GM23338 (cell line): ENCODE data around the gene TOP2A.

Experiments
- CREB1 ChIP-seq: fragments of 250-450 bp; sonication (Bioruptor Pico); IDR thresholded peaks from 2 replicates; pipeline ENCODE4 v1.5.0; 2020; ENCODE audit warnings: low read depth, mild to moderate bottlenecking, moderate library complexity
- CTCF ChIP-seq, 2 experiments: fragments of 200-600 bp in 1 of 2; sonication (generic) in 1 of 2; conservative IDR thresholded peaks; 2 replicates each; pipeline versions ENCODE4 v1.5.1 to v1.6.1; 2016 to 2017; ENCODE audit warnings: antibody characterized with exemption in 2 of 2, low read depth in 2 of 2, mild to moderate bottlenecking in 2 of 2, moderate library complexity in 1 of 2
- EZH2 ChIP-seq: fragments of 200-600 bp; sonication (generic); IDR thresholded peaks from one replicate; pipeline ENCODE4 v1.8.0; 2017; ENCODE audit warnings: antibody characterized with exemption, mild to moderate bottlenecking, low read depth; ENCODE audit not compliant: unreplicated experiment
- EZH2phosphoT487 ChIP-seq: fragments of 200-600 bp; sonication (generic); IDR thresholded peaks from one replicate; pipeline ENCODE4 v1.8.1; 2018; ENCODE audit warnings: antibody characterized with exemption; ENCODE audit not compliant: unreplicated experiment
- JUNB ChIP-seq: IDR thresholded peaks from one replicate; pipeline ENCODE4 v1.6.1; 2016; ENCODE audit warnings: antibody characterized with exemption; ENCODE audit not compliant: unreplicated experiment
- NANOG ChIP-seq: IDR thresholded peaks from 2 replicates; pipeline ENCODE4 v1.6.1; 2016; ENCODE audit warnings: antibody characterized with exemption, borderline replicate concordance
- POLR2AphosphoS5 ChIP-seq: IDR thresholded peaks from 2 replicates; pipeline ENCODE4 v1.6.1; 2016; ENCODE audit warnings: antibody characterized with exemption, low read depth
- REST ChIP-seq: IDR thresholded peaks from one replicate; pipeline ENCODE4 v1.6.1; 2018; ENCODE audit warnings: antibody characterized with exemption; ENCODE audit not compliant: unreplicated experiment
- ZNF114 ChIP-seq: fragments of 250-450 bp; sonication (Bioruptor Pico); IDR thresholded peaks from 2 replicates; pipeline ENCODE4 v1.5.0; 2020; ENCODE audit warnings: mild to moderate bottlenecking, moderate library complexity
- TF ChIP-seq, protein P1 (sequence below): fragments of 250-450 bp; sonication (Bioruptor Pico); IDR thresholded peaks from 2 replicates; pipeline ENCODE4 v1.5.0; 2020; ENCODE audit warnings: mild to moderate bottlenecking, moderate library complexity
- TF ChIP-seq, protein P2 (sequence below): IDR thresholded peaks from 2 replicates; pipeline ENCODE4 v1.6.1; 2016; ENCODE audit warnings: antibody characterized with exemption

DNA sequence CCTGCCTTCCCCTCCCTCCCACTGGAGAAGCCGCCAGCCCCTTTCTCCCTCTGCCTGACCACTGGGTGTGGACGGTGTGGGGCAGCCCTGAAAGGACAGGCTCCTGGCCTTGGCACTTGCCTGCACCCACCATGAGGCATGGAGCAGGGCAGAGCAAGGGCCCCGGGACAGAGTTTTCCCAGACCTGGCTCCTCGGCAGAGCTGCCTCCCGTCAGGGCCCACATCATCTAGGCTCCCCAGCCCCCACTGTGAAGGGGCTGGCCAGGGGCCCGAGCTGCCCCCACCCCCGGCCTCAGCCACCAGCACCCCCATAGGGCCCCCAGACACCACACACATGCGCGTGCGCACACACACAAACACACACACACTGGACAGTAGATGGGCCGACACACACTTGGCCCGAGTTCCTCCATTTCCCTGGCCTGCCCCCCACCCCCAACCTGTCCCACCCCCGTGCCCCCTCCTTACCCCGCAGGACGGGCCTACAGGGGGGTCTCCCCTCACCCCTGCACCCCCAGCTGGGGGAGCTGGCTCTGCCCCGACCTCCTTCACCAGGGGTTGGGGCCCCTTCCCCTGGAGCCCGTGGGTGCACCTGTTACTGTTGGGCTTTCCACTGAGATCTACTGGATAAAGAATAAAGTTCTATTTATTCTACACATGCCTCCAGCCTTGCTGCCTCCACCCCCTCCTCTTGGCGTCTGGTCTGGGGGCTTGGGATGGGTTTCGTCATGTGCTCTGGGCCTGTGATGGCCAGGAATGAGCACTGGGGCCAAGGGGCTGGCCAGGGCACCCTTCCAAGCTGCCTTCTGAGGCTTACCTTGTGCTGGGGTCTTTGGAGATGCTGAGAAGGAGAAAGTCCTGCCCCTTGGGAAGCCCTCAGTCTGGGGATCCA is 60.5 kb downstream of the TOP2A start:
- TF ChIP-seq CTCF (conservative IDR thresholded peaks at IDR 0.05; ENCODE audit: low read depth in 2 of 2) (no peak), EZH2 (no peak), POLR2AphosphoS5 (no peak), EZH2phosphoT487 (no peak), REST (no peak), CREB1 (CRISPR knock-in tag) (no peak), NANOG (no peak), JUNB (no peak), ZNF114 (CRISPR knock-in tag) (no peak)
- TF ChIP-seq, protein P1, sequence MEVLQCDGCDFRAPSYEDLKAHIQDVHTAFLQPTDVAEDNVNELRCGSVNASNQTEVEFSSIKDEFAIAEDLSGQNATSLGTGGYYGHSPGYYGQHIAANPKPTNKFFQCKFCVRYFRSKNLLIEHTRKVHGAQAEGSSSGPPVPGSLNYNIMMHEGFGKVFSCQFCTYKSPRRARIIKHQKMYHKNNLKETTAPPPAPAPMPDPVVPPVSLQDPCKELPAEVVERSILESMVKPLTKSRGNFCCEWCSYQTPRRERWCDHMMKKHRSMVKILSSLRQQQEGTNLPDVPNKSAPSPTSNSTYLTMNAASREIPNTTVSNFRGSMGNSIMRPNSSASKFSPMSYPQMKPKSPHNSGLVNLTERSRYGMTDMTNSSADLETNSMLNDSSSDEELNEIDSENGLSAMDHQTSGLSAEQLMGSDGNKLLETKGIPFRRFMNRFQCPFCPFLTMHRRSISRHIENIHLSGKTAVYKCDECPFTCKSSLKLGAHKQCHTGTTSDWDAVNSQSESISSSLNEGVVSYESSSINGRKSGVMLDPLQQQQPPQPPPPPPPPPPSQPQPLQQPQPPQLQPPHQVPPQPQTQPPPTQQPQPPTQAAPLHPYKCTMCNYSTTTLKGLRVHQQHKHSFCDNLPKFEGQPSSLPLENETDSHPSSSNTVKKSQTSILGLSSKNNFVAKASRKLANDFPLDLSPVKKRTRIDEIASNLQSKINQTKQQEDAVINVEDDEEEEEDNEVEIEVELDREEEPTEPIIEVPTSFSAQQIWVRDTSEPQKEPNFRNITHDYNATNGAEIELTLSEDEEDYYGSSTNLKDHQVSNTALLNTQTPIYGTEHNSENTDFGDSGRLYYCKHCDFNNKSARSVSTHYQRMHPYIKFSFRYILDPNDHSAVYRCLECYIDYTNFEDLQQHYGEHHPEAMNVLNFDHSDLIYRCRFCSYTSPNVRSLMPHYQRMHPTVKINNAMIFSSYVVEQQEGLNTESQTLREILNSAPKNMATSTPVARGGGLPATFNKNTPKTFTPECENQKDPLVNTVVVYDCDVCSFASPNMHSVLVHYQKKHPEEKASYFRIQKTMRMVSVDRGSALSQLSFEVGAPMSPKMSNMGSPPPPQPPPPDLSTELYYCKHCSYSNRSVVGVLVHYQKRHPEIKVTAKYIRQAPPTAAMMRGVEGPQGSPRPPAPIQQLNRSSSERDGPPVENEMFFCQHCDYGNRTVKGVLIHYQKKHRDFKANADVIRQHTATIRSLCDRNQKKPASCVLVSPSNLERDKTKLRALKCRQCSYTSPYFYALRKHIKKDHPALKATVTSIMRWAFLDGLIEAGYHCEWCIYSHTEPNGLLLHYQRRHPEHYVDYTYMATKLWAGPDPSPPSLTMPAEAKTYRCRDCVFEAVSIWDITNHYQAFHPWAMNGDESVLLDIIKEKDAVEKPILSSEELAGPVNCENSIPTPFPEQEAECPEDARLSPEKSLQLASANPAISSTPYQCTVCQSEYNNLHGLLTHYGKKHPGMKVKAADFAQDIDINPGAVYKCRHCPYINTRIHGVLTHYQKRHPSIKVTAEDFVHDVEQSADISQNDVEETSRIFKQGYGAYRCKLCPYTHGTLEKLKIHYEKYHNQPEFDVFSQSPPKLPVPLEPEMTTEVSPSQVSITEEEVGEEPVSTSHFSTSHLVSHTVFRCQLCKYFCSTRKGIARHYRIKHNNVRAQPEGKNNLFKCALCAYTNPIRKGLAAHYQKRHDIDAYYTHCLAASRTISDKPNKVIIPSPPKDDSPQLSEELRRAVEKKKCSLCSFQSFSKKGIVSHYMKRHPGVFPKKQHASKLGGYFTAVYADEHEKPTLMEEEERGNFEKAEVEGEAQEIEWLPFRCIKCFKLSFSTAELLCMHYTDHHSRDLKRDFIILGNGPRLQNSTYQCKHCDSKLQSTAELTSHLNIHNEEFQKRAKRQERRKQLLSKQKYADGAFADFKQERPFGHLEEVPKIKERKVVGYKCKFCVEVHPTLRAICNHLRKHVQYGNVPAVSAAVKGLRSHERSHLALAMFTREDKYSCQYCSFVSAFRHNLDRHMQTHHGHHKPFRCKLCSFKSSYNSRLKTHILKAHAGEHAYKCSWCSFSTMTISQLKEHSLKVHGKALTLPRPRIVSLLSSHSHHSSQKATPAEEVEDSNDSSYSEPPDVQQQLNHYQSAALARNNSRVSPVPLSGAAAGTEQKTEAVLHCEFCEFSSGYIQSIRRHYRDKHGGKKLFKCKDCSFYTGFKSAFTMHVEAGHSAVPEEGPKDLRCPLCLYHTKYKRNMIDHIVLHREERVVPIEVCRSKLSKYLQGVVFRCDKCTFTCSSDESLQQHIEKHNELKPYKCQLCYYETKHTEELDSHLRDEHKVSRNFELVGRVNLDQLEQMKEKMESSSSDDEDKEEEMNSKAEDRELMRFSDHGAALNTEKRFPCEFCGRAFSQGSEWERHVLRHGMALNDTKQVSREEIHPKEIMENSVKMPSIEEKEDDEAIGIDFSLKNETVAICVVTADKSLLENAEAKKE (CRISPR knock-in tag) = no peak
- TF ChIP-seq, protein P2, sequence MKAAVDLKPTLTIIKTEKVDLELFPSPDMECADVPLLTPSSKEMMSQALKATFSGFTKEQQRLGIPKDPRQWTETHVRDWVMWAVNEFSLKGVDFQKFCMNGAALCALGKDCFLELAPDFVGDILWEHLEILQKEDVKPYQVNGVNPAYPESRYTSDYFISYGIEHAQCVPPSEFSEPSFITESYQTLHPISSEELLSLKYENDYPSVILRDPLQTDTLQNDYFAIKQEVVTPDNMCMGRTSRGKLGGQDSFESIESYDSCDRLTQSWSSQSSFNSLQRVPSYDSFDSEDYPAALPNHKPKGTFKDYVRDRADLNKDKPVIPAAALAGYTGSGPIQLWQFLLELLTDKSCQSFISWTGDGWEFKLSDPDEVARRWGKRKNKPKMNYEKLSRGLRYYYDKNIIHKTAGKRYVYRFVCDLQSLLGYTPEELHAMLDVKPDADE = no peak
